H1 (cell line): ENCODE results near the gene SOS1. TPM values are rescaled to one million over a fixed set of nuclear protein-coding genes. Genes with fewer than 3 reads are reported as not detected.

Experiments used
- CTCF ChIA-PET: fragments of 300-600 bp; sonication (Branson Sonifier 250); formaldehyde crosslinking; loops from one replicate; lab custom pipeline; 2021; ENCODE audit not compliant: partially characterized antibody; lab: Charles Lee
- POLR2A ChIA-PET: fragments of 300-600 bp; sonication (Branson Sonifier 250); formaldehyde crosslinking; loops from one replicate; lab custom pipeline; 2021; ENCODE audit warnings: inconsistent platforms; ENCODE audit not compliant: partially characterized antibody; lab: Charles Lee
- DNase-seq, 2 experiments: peaks; one replicate each; pipeline versions ENCODE4 v3.0.0 to v3.0.0-alpha.2; 2010 to 2022; ENCODE audit warnings: low spot score in 2 of 2, low read depth in 1 of 2, mixed read lengths in 1 of 2
- FAIRE-seq: peaks from 2 replicates; lab custom pipeline; 2011; peaks lifted over from hg19 to GRCh38; lab: Jason Lieb, UNC
- H2AFZ ChIP-seq: 2 replicates; pipeline ENCODE4 v1.8.1; 2012; ENCODE audit warnings: low read length, inconsistent platforms
- H2AK5ac ChIP-seq: 2 replicates; pipeline ENCODE4 v1.6.1; 2013; ENCODE audit warnings: low read depth, low read length
- H2BK120ac ChIP-seq: replicated peaks from 2 replicates; pipeline ENCODE3; 2013; ENCODE audit warnings: low read depth, low read length, inconsistent platforms
- H2BK12ac ChIP-seq: 2 replicates; pipeline ENCODE4 v1.6.1; 2013; ENCODE audit warnings: low read depth, low read length
- H2BK15ac ChIP-seq: 2 replicates; pipeline ENCODE4 v1.6.1; 2013; ENCODE audit warnings: low read length
- H2BK20ac ChIP-seq: 2 replicates; pipeline ENCODE4 v1.6.1; 2013; ENCODE audit warnings: low read length
- H2BK5ac ChIP-seq: 2 replicates; pipeline ENCODE4 v1.6.1; 2013; ENCODE audit warnings: low read depth, low read length
- H3K14ac ChIP-seq: 2 replicates; pipeline ENCODE4 v1.6.1; 2013; ENCODE audit warnings: inconsistent platforms; ENCODE audit not compliant: insufficient read length
- H3K18ac ChIP-seq: 2 replicates; pipeline ENCODE4 v1.6.1; 2013; ENCODE audit warnings: low read length; ENCODE audit errors: extremely low read depth
- H3K23ac ChIP-seq: 2 replicates; pipeline ENCODE4 v1.6.1; 2013; ENCODE audit warnings: inconsistent platforms; ENCODE audit not compliant: insufficient read length
- H3K23me2 ChIP-seq: 2 replicates; pipeline ENCODE4 v1.6.1; 2013; ENCODE audit warnings: low read depth, low read length
- H3K27ac ChIP-seq: 2 replicates; pipeline ENCODE4 v1.6.1; 2011; ENCODE audit warnings: low read depth, low read length, inconsistent platforms
- H3K27me3 ChIP-seq, 4 experiments: replicated peaks in 1 of 4; 1 replicate in 1 of 4; 2 replicates in 3 of 4; pipeline versions ENCODE4 v1.6.1 to v1.8.1; 2011 to 2013; ENCODE audit warnings: low read length in 3 of 4, mild to moderate bottlenecking in 3 of 4, inconsistent platforms in 2 of 4, mixed read lengths in 2 of 4, moderate library complexity in 1 of 4; ENCODE audit not compliant: control insufficient read depth in 3 of 4, insufficient read depth in 3 of 4; ENCODE audit errors: extremely low read depth in 1 of 4
- H3K36me3 ChIP-seq, 4 experiments: 2 replicates each; pipeline versions ENCODE4 v1.6.1 to v1.8.1; 2011 to 2013; ENCODE audit warnings: mild to moderate bottlenecking in 4 of 4, low read length in 3 of 4, moderate library complexity in 2 of 4, control low read depth in 1 of 4, inconsistent platforms in 1 of 4; ENCODE audit not compliant: insufficient read depth in 4 of 4, control insufficient read depth in 2 of 4
- H3K4ac ChIP-seq: replicated peaks from 2 replicates; pipeline ENCODE3; 2013; ENCODE audit warnings: low read length, low read depth, mixed read lengths, inconsistent platforms; ENCODE audit not compliant: insufficient read length
- H3K4me1 ChIP-seq, 4 experiments: replicated peaks in 1 of 4; 1 replicate in 1 of 4; 2 replicates in 3 of 4; pipeline versions ENCODE4 v1.6.1 to v1.8.1; 2011 to 2013; ENCODE audit warnings: low read length in 3 of 4, inconsistent platforms in 2 of 4, mixed read lengths in 1 of 4; ENCODE audit not compliant: insufficient read depth in 4 of 4, control insufficient read depth in 3 of 4
- H3K4me2 ChIP-seq, 2 experiments: 2 replicates each; pipeline versions ENCODE4 v1.6.1 to v1.8.1; 2011 to 2013; ENCODE audit warnings: low read depth in 2 of 2, low read length in 2 of 2, control low read depth in 1 of 2, inconsistent platforms in 1 of 2, mild to moderate bottlenecking in 1 of 2; ENCODE audit not compliant: insufficient read depth in 1 of 2
- H3K4me3 ChIP-seq, 4 experiments: fragments of 200-600, 300-600 bp in 1 of 4; sonication (generic), shearing (Covaris generic), sonication (Bioruptor Twin) in 1 of 4; 2 replicates each; pipeline versions ENCODE4 v1.5.1 to v1.8.1; 2011 to 2016; ENCODE audit warnings: low read length in 4 of 4, low read depth in 3 of 4, control low read depth in 2 of 4, inconsistent platforms in 2 of 4, mild to moderate bottlenecking in 2 of 4, mixed read lengths in 1 of 4, moderate library complexity in 1 of 4; ENCODE audit not compliant: insufficient read depth in 2 of 4; ENCODE audit errors: extremely low read depth in 1 of 4
- H3K56ac ChIP-seq: replicated peaks from 2 replicates; pipeline ENCODE3; 2013; ENCODE audit warnings: low read depth, mild to moderate bottlenecking, mixed read lengths, low read length, inconsistent platforms; ENCODE audit not compliant: insufficient read length
- H3K79me1 ChIP-seq: 2 replicates; pipeline ENCODE4 v1.6.1; 2013; ENCODE audit warnings: low read depth, low read length, control low read depth
- H3K79me2 ChIP-seq, 2 experiments: 2 replicates each; pipeline versions ENCODE4 v1.6.1 to v1.8.1; 2012 to 2013; ENCODE audit warnings: low read length in 2 of 2, mild to moderate bottlenecking in 2 of 2, inconsistent platforms in 1 of 2; ENCODE audit not compliant: insufficient read depth in 2 of 2, control insufficient read depth in 1 of 2
- H3K9ac ChIP-seq, 4 experiments: replicated peaks in 1 of 4; 1 replicate in 1 of 4; 2 replicates in 3 of 4; pipeline versions ENCODE4 v1.6.1 to v1.8.1; 2011 to 2013; ENCODE audit warnings: low read depth in 3 of 4, low read length in 3 of 4, control low read depth in 2 of 4, mild to moderate bottlenecking in 2 of 4, moderate library complexity in 2 of 4, inconsistent platforms in 1 of 4; ENCODE audit errors: extremely low read depth in 1 of 4
- H3K9me3 ChIP-seq, 2 experiments: 2 replicates each; pipeline versions ENCODE4 v1.6.1 to v1.8.1; 2012 to 2013; ENCODE audit warnings: mild to moderate bottlenecking in 2 of 2, moderate library complexity in 2 of 2, control low read depth in 1 of 2, inconsistent platforms in 1 of 2, low read depth in 1 of 2, low read length in 1 of 2, mixed read lengths in 1 of 2; ENCODE audit not compliant: insufficient read depth in 2 of 2
- H4K20me1 ChIP-seq, 2 experiments: replicated peaks in 1 of 2; 2 replicates each; pipeline versions ENCODE3 to v1.8.1; 2011 to 2013; ENCODE audit warnings: inconsistent platforms in 2 of 2, low read length in 2 of 2, mild to moderate bottlenecking in 1 of 2; ENCODE audit not compliant: insufficient read depth in 2 of 2, control insufficient read depth in 1 of 2
- H4K5ac ChIP-seq: 2 replicates; pipeline ENCODE4 v1.6.1; 2013; ENCODE audit warnings: low read length, low read depth, mixed read lengths, inconsistent platforms; ENCODE audit not compliant: insufficient read length
- H4K8ac ChIP-seq: 2 replicates; pipeline ENCODE4 v1.8.0; 2013; ENCODE audit warnings: mild to moderate bottlenecking, moderate library complexity, low read length, inconsistent platforms; ENCODE audit not compliant: insufficient read depth; ENCODE audit errors: extremely low read depth
- H4K91ac ChIP-seq: replicated peaks from 2 replicates; pipeline ENCODE3; 2013; ENCODE audit warnings: low read length, mixed read lengths, inconsistent platforms; ENCODE audit not compliant: insufficient read length
- BCL11A ChIP-seq, 2 experiments: IDR thresholded peaks; one replicate each; pipeline ENCODE4 v1.6.1; 2011; ENCODE audit warnings: low read depth in 2 of 2, low read length in 2 of 2, mild to moderate bottlenecking in 2 of 2
- JUND ChIP-seq: IDR thresholded peaks from 2 replicates; pipeline ENCODE4 v1.6.1; 2011; ENCODE audit warnings: mild to moderate bottlenecking, improper control_type of control experiment, low read length
- KDM4A ChIP-seq: IDR thresholded peaks from one replicate; pipeline ENCODE4 v1.7.1; 2012; ENCODE audit warnings: low read depth, mild to moderate bottlenecking, moderate library complexity, low read length, inconsistent platforms; ENCODE audit not compliant: severe bottlenecking
- MAFK ChIP-seq: IDR thresholded peaks from 2 replicates; pipeline ENCODE4 v1.6.1; 2012; ENCODE audit warnings: low read depth, mild to moderate bottlenecking, improper control_type of control experiment, low read length
- MAX ChIP-seq: IDR thresholded peaks from 2 replicates; pipeline ENCODE4 v1.6.1; 2012; ENCODE audit warnings: inconsistent platforms
- NANOG ChIP-seq: IDR thresholded peaks from 2 replicates; pipeline ENCODE4 v1.6.1; 2011; ENCODE audit warnings: low read length, low read depth, mild to moderate bottlenecking, inconsistent platforms; ENCODE audit not compliant: insufficient read depth, poor library complexity, severe bottlenecking
- POLR2AphosphoS5 ChIP-seq: IDR thresholded peaks from 2 replicates; pipeline ENCODE4 v1.6.1; 2011; ENCODE audit warnings: low read depth, low read length
- RXRA ChIP-seq: IDR thresholded peaks from 2 replicates; pipeline ENCODE4 v1.6.1; 2011; ENCODE audit warnings: low read depth, mild to moderate bottlenecking, low read length, moderate library complexity; ENCODE audit not compliant: insufficient read depth
- SP1 ChIP-seq: IDR thresholded peaks from 2 replicates; pipeline ENCODE4 v1.6.1; 2011; ENCODE audit warnings: low read depth, low read length
- TCF12 ChIP-seq: IDR thresholded peaks from 2 replicates; pipeline ENCODE4 v1.6.1; 2011; ENCODE audit warnings: low read depth, mild to moderate bottlenecking, low read length
- ZNF274 ChIP-seq: IDR thresholded peaks from 2 replicates; pipeline ENCODE4 v1.7.0; 2012; ENCODE audit warnings: low read length, borderline replicate concordance; ENCODE audit errors: extremely low read depth
- WGBS, 2 experiments: shearing (Covaris generic) in 1 of 2; methylation state at CpG; one replicate each; pipeline versions ENCODE4 v1.1.6 to v1.1.7; 2013 to 2015; ENCODE audit warnings: low lambda C conversion rate in 2 of 2, mixed read lengths in 2 of 2, inconsistent platforms in 1 of 2, low coverage in 1 of 2, missing lambda C conversion rate in 1 of 2; ENCODE audit not compliant: insufficient replicate concordance in 2 of 2, insufficient coverage in 1 of 2, insufficient read length in 1 of 2; ENCODE audit errors: extremely low coverage in 1 of 2, missing lambda C conversion rate in 1 of 2; 5-methylcytosine and 5-hydroxymethylcytosine counted together
- polyA plus RNA-seq, 7 experiments: library from polyadenylated mRNA; depleted of rRNA in 3 of 7; stranded (reverse) in 5 of 7; unstranded in 2 of 7; fragments of >200 nt in 5 of 7; fragments of 200-250 nt in 2 of 7; gene quantifications; 1 replicate in 5 of 7; 2 replicates in 1 of 7; 4 replicates in 1 of 7; pipeline versions ENCODE4 v1.2.1 to v1.2.3, GENCODE V29; 2011 to 2013; ENCODE audit warnings: missing spikeins in 2 of 7, mixed read lengths in 2 of 7
- total RNA-seq: library from RNA; stranded (reverse); fragmentation: NEBNext Ultra II Directional; extraction: Animal tissue kit (Norgen Biotek cat#: 25700); gene quantifications from 2 replicates; pipeline ENCODE4 v1.2.1, GENCODE V29; 2021

The SOS1 gene
- total and polyA plus RNA-seq, 2 of the 8 experiments (the other 6 are each of a cell fraction or from before 2014, with no cell fraction given), result 25.7 to 27.0 TPM

- no peaks in the 10 kb centered on the region for H3K79me2 ChIP-seq
- no peak overlapping the region for H3K18ac ChIP-seq
- H3K4ac ChIP-seq, result no peak overlapping the region
- H3K79me1 ChIP-seq, result no peaks in the 10 kb centered on the region
- no peak overlapping the region for H3K27ac ChIP-seq
- H2BK20ac ChIP-seq, result no peak overlapping the region
- no peak overlapping the region for H3K56ac ChIP-seq
- ChIA-PET POLR2A (no interaction called here), CTCF (no interaction called here)
- FAIRE-seq (no peak), DNase-seq (no peak)
- no peaks in the 10 kb centered on the region for H3K27me3 ChIP-seq
- H4K20me1 ChIP-seq, result no peaks in the 10 kb centered on the region
- H2BK5ac ChIP-seq, result no peak overlapping the region
- no peak overlapping the region for H2AK5ac ChIP-seq
- no peak overlapping the region for H3K4me3 ChIP-seq
- H2AFZ ChIP-seq, result no peak overlapping the region
- H4K91ac ChIP-seq, result no peak overlapping the region
- H2BK12ac ChIP-seq, result no peak overlapping the region
- no peak overlapping the region for H2BK120ac ChIP-seq
- H3K14ac ChIP-seq, result no peak overlapping the region
- H3K36me3 ChIP-seq, result no peaks in the 10 kb centered on the region
- no peaks in the 10 kb centered on the region for H3K9me3 ChIP-seq
- 71% methylated on average over 1 of the region's 1 CpG; no CpG with 5 or more reads in 1 of the 2 experiments for WGBS, 2 experiments
- no peak overlapping the region for H3K23ac ChIP-seq
- H2BK15ac ChIP-seq, result no peak overlapping the region
- H4K8ac ChIP-seq, result no peak overlapping the region
- H3K4me1 ChIP-seq, result peaks cover 0 to 2% (median 1%) of the 10 kb centered on the region in 4 experiments; a peak in 2 of 7 replicates
- no peak for TF ChIP-seq NANOG
- no peak for TF ChIP-seq POLR2AphosphoS5
- no peak for TF ChIP-seq KDM4A
- no peak for TF ChIP-seq ZNF274
- TF ChIP-seq TCF12, result no peak
- no peak for TF ChIP-seq JUND
- no peak for TF ChIP-seq MAFK
- no peak for TF ChIP-seq MAX
- TF ChIP-seq BCL11A (IDR thresholded peaks at IDR 0.05; ENCODE audit: low read depth in 2 of 2, low read length in 2 of 2), result no peak
- TF ChIP-seq SP1, result no peak
- TF ChIP-seq RXRA, result no peak
- H3K23me2 ChIP-seq, result no peaks in the 10 kb centered on the region
- no peak overlapping the region for H4K5ac ChIP-seq
- no peak overlapping the region for H3K4me2 ChIP-seq
- no peak overlapping the region for H3K9ac ChIP-seq
Measured at GRCh38 chr2:38940746-38941145, 180.1 kb downstream of the SOS1 start.
